ENCODE data around the gene BLVRB. TPM values are rescaled to one million over a fixed set of nuclear protein-coding genes. Genes with fewer than 3 reads are reported as not detected.
"Not testable (repeated sequence)": the region's sequence is repeated elsewhere in the genome, so short reads cannot be mapped to it uniquely, and the experiment has no call there.

Gene BLVRB
- total RNA-seq, 3 donors from 2014 or later, result 206 to 322 (median 284) TPM

GRCh38 chr19:40465025-40465556 lies 454 bp downstream of the BLVRB start:
- H3K27ac ChIP-seq, result peak overlapping the region; percentile 92 to 97
- H3K9me3 ChIP-seq, result no peaks in the 10 kb centered on the region
- no peaks in the 10 kb centered on the region for H3K27me3 ChIP-seq
- intact Hi-C loops (cut with DNase I; ENCODE audit: low total_unique reads), result no loop called here
- peaks cover 3 to 19% of the 10 kb centered on the region in 2 donors for H3K4me1 ChIP-seq
- TF ChIP-seq, protein P1, sequence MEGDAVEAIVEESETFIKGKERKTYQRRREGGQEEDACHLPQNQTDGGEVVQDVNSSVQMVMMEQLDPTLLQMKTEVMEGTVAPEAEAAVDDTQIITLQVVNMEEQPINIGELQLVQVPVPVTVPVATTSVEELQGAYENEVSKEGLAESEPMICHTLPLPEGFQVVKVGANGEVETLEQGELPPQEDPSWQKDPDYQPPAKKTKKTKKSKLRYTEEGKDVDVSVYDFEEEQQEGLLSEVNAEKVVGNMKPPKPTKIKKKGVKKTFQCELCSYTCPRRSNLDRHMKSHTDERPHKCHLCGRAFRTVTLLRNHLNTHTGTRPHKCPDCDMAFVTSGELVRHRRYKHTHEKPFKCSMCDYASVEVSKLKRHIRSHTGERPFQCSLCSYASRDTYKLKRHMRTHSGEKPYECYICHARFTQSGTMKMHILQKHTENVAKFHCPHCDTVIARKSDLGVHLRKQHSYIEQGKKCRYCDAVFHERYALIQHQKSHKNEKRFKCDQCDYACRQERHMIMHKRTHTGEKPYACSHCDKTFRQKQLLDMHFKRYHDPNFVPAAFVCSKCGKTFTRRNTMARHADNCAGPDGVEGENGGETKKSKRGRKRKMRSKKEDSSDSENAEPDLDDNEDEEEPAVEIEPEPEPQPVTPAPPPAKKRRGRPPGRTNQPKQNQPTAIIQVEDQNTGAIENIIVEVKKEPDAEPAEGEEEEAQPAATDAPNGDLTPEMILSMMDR (IDR thresholded peaks at IDR 0.05), result peak in 1 of 3 donors; percentile 16
- no peak for TF ChIP-seq POLR2AphosphoS5 (IDR thresholded peaks at IDR 0.05)
- H3K4me3 ChIP-seq, result peak overlapping the region; percentile 61 to 78 (median 78)
- no peaks in the 10 kb centered on the region for H3K36me3 ChIP-seq
- peak in 1 of 2 donors; percentile 73 for DNase-seq (ENCODE audit: low spot score in 2 of 2)

- H3K4me3 ChIP-seq, result peak overlapping the region; percentile 61 to 78 (median 78)
- no peaks in the 10 kb centered on the region for H3K36me3 ChIP-seq
- peak; percentile 75 to 86 for DNase-seq (ENCODE audit: low spot score in 2 of 2)
- H3K27me3 ChIP-seq, result no peaks in the 10 kb centered on the region
- peak overlapping the region; percentile 92 to 97 for H3K27ac ChIP-seq
- H3K4me1 ChIP-seq, result peaks cover 3 to 19% of the 10 kb centered on the region in 2 donors
- intact Hi-C loops (cut with DNase I; ENCODE audit: low total_unique reads), result no loop called here
- TF ChIP-seq, protein P1 (IDR thresholded peaks at IDR 0.05), result peak; percentile 79 to 82 (median 81)
- TF ChIP-seq POLR2AphosphoS5 (IDR thresholded peaks at IDR 0.05) (peak in 1 of 3 donors; percentile 29), POLR2A (IDR thresholded peaks at IDR 0.05) (no peak)
- no peaks in the 10 kb centered on the region for H3K9me3 ChIP-seq
Measured at GRCh38 chr19:40464059-40465024, 1.2 kb downstream of the BLVRB start.

DNA sequence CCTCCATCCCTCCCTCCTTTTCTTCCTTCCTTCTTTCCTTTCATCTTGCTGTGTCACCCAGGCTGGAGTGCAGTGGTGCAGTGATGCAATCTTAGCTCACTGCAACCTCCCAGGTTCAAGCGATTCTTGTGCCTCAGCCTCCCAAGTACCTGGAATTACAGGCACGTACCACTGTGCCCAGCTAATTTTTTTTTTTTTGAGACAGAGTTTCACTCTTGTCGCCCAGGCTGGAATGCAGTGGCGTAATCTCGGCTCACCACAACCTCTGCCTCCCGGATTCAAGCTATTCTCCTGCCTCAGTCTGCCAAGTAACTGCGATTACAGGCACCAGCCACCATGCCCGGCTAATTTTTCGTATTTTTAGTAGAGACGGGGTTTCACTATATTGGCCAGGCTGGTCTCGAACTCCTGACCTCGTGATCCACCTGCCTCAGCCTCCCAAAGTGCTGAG lies 1.9 kb downstream of the BLVRB start:
- H3K4me1 ChIP-seq, result peaks cover 3 to 19% of the 10 kb centered on the region in 2 donors
- H3K36me3 ChIP-seq; H3K27me3 ChIP-seq; intact Hi-C loops (cut with DNase I; ENCODE audit: low total_unique reads); H3K9me3 ChIP-seq: not testable (repeated sequence)
- H3K27ac ChIP-seq, result peak overlapping the region; percentile 92 to 97
- H3K4me3 ChIP-seq, result peak overlapping the region; percentile 22 to 78 (median 61)
- peak in 1 of 3 donors; percentile 49 for TF ChIP-seq POLR2AphosphoS5 (IDR thresholded peaks at IDR 0.05)
- TF ChIP-seq, protein P1 (IDR thresholded peaks at IDR 0.05), result peak in 1 of 3 donors; percentile 46
- DNase-seq (ENCODE audit: low spot score in 2 of 2), result peak in 1 of 2 donors; percentile 82

DNA sequence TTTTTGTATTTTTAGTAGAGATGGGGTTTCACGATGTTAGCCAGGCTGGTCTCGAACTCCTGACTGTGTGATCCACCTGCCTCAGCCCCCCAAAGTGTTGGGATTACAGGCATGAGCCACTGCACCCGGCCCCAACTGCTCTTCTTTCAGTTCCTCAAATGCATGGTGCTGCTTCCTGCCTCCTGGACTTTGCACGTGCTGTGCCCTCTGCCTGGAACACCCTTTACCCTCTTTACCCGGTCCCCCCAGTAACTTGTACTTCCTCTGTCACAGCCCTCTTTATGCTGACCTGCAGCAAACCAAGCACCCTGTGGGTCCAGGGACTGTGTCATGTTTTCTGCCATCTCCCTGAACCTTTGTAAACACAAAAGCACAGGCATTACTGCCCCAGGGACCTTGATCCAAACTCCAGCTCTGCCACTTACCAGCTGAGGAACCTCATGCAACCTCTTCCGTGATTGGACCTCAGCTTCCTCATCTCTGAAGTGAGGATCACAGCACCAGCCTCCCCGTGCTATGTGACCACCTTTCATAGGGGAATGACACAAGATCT lies 3.8 kb downstream of the BLVRB start:
- H3K9me3 ChIP-seq, result no peaks in the 10 kb centered on the region
- intact Hi-C loops (cut with DNase I; ENCODE audit: low total_unique reads), result no loop called here
- H3K4me3 ChIP-seq, result no peak overlapping the region
- TF ChIP-seq POLR2A (IDR thresholded peaks at IDR 0.05), result no peak
- TF ChIP-seq, protein P1 (IDR thresholded peaks at IDR 0.05), result no peak
- TF ChIP-seq POLR2AphosphoS5 (IDR thresholded peaks at IDR 0.05), result no peak
- H3K4me1 ChIP-seq, result peaks cover 0 to 19% of the 10 kb centered on the region in 2 donors
- H3K27me3 ChIP-seq, result no peaks in the 10 kb centered on the region
- DNase-seq (ENCODE audit: low spot score in 2 of 2), result peak; percentile 40 to 63
- H3K27ac ChIP-seq, result peak overlapping the region in 1 of 2 donors; percentile 13
- H3K36me3 ChIP-seq, result no peaks in the 10 kb centered on the region

Data from breast epithelium (tissue), 4 donors.